Measurements from ENCODE around the gene RNU1-1.
"Not testable (repeated sequence)": the region's sequence is repeated elsewhere in the genome, so short reads cannot be mapped to it uniquely, and the experiment has no call there.

The RNU1-1 gene

GRCh38 chr1:16483146-16483545, 30.9 kb downstream of the RNU1-1 start:
- H3K4me3 ChIP-seq (ENCODE audit: insufficient read depth, low read depth, low read length, poor library complexity, severe bottlenecking); DNase-seq; H3K4me1 ChIP-seq (ENCODE audit: control insufficient read depth, insufficient read depth, low read length, poor library complexity, severe bottlenecking); H3K9me3 ChIP-seq (ENCODE audit: control insufficient read depth, low read length); H3K27ac ChIP-seq (ENCODE audit: insufficient read depth, low read length, poor library complexity, severe bottlenecking); H3K27me3 ChIP-seq (replicated peaks; ENCODE audit: control insufficient read depth, insufficient read depth, low read length, poor library complexity, severe bottlenecking): not testable (repeated sequence)
- peaks cover 12% of the 10 kb centered on the region for H3K36me3 ChIP-seq (ENCODE audit: control insufficient read depth, insufficient read depth, low read length)

- Histone ChIP-seq H3K36me3 (ENCODE audit: control insufficient read depth, insufficient read depth, low read length) (peaks cover 26% of the 10 kb centered on the region), H3K4me3 (ENCODE audit: insufficient read depth, low read depth, low read length, poor library complexity, severe bottlenecking) (no peak overlapping the region), H3K27me3 (replicated peaks; ENCODE audit: control insufficient read depth, insufficient read depth, low read length, poor library complexity, severe bottlenecking) (no peaks in the 10 kb centered on the region), H3K9me3 (ENCODE audit: control insufficient read depth, low read length) (no peaks in the 10 kb centered on the region), H3K4me1 (ENCODE audit: control insufficient read depth, insufficient read depth, low read length, poor library complexity, severe bottlenecking) (no peaks in the 10 kb centered on the region), H3K27ac (ENCODE audit: insufficient read depth, low read length, poor library complexity, severe bottlenecking) (no peak overlapping the region)
- DNase-seq: no peak
These were observed 36.0 kb downstream of the RNU1-1 start for GRCh38 chr1:16478091-16478490.

GRCh38 chr1:16475771-16476770, 38.0 kb downstream of the RNU1-1 start:
- not testable (repeated sequence) for H3K9me3 ChIP-seq (ENCODE audit: control insufficient read depth, low read length); H3K4me1 ChIP-seq (ENCODE audit: control insufficient read depth, insufficient read depth, low read length, poor library complexity, severe bottlenecking); H3K4me3 ChIP-seq (ENCODE audit: insufficient read depth, low read depth, low read length, poor library complexity, severe bottlenecking); DNase-seq; H3K27ac ChIP-seq (ENCODE audit: insufficient read depth, low read length, poor library complexity, severe bottlenecking); H3K27me3 ChIP-seq (replicated peaks; ENCODE audit: control insufficient read depth, insufficient read depth, low read length, poor library complexity, severe bottlenecking)
- H3K36me3 ChIP-seq (ENCODE audit: control insufficient read depth, insufficient read depth, low read length): peaks cover 22% of the 10 kb centered on the region

GRCh38 chr1:16474891-16475290, 39.2 kb downstream of the RNU1-1 start:
- H3K27me3 ChIP-seq (replicated peaks; ENCODE audit: control insufficient read depth, insufficient read depth, low read length, poor library complexity, severe bottlenecking); H3K4me3 ChIP-seq (ENCODE audit: insufficient read depth, low read depth, low read length, poor library complexity, severe bottlenecking); H3K27ac ChIP-seq (ENCODE audit: insufficient read depth, low read length, poor library complexity, severe bottlenecking); H3K9me3 ChIP-seq (ENCODE audit: control insufficient read depth, low read length); H3K4me1 ChIP-seq (ENCODE audit: control insufficient read depth, insufficient read depth, low read length, poor library complexity, severe bottlenecking); DNase-seq: not testable (repeated sequence)
- peaks cover 22% of the 10 kb centered on the region for H3K36me3 ChIP-seq (ENCODE audit: control insufficient read depth, insufficient read depth, low read length)

- no peak for DNase-seq
- peaks cover 22% of the 10 kb centered on the region for H3K36me3 ChIP-seq (ENCODE audit: control insufficient read depth, insufficient read depth, low read length)
- no peaks in the 10 kb centered on the region for H3K9me3 ChIP-seq (ENCODE audit: control insufficient read depth, low read length)
- H3K4me3 ChIP-seq (ENCODE audit: insufficient read depth, low read depth, low read length, poor library complexity, severe bottlenecking): no peak overlapping the region
- H3K27me3 ChIP-seq (replicated peaks; ENCODE audit: control insufficient read depth, insufficient read depth, low read length, poor library complexity, severe bottlenecking): no peaks in the 10 kb centered on the region
- no peak overlapping the region for H3K27ac ChIP-seq (ENCODE audit: insufficient read depth, low read length, poor library complexity, severe bottlenecking)
- H3K4me1 ChIP-seq (ENCODE audit: control insufficient read depth, insufficient read depth, low read length, poor library complexity, severe bottlenecking): no peaks in the 10 kb centered on the region
These were observed 39.8 kb downstream of the RNU1-1 start for GRCh38 chr1:16474166-16474800.

- no peak for DNase-seq
- Histone ChIP-seq H3K4me1 (ENCODE audit: control insufficient read depth, insufficient read depth, low read length, poor library complexity, severe bottlenecking) (no peaks in the 10 kb centered on the region), H3K4me3 (ENCODE audit: insufficient read depth, low read depth, low read length, poor library complexity, severe bottlenecking) (no peak overlapping the region), H3K27ac (ENCODE audit: insufficient read depth, low read length, poor library complexity, severe bottlenecking) (no peak overlapping the region), H3K27me3 (replicated peaks; ENCODE audit: control insufficient read depth, insufficient read depth, low read length, poor library complexity, severe bottlenecking) (no peaks in the 10 kb centered on the region), H3K9me3 (ENCODE audit: control insufficient read depth, low read length) (no peaks in the 10 kb centered on the region), H3K36me3 (ENCODE audit: control insufficient read depth, insufficient read depth, low read length) (peaks cover 10% of the 10 kb centered on the region)
These were observed 45.5 kb downstream of the RNU1-1 start for GRCh38 chr1:16468558-16468957.

- H3K27ac ChIP-seq (ENCODE audit: insufficient read depth, low read length, poor library complexity, severe bottlenecking): no peak overlapping the region
- H3K9me3 ChIP-seq (ENCODE audit: control insufficient read depth, low read length): no peaks in the 10 kb centered on the region
- H3K4me1 ChIP-seq (ENCODE audit: control insufficient read depth, insufficient read depth, low read length, poor library complexity, severe bottlenecking): no peaks in the 10 kb centered on the region
- H3K4me3 ChIP-seq (ENCODE audit: insufficient read depth, low read depth, low read length, poor library complexity, severe bottlenecking): no peak overlapping the region
- H3K36me3 ChIP-seq (ENCODE audit: control insufficient read depth, insufficient read depth, low read length): peaks cover 24% of the 10 kb centered on the region
- DNase-seq: no peak
- no peaks in the 10 kb centered on the region for H3K27me3 ChIP-seq (replicated peaks; ENCODE audit: control insufficient read depth, insufficient read depth, low read length, poor library complexity, severe bottlenecking)
These were observed 49.0 kb downstream of the RNU1-1 start for GRCh38 chr1:16464917-16465625.
